Stimulated activated CD4-positive, alpha-beta T cell treated with anti-CD3 and anti-CD28 coated beads, Interleukin-4, amount 100 ng/mL, for 48 hours (primary cell): ENCODE measurements around the gene VSIG1.
A peak's percentile ranks its signal among the peaks of the same experiment; 100 is the strongest.

Experiments
- DNase-seq, 2 donors: peaks; one replicate each; pipeline ENCODE4 v3.0.0-alpha.2; 2020; ENCODE audit warnings: low read depth in 2 of 2

Gene VSIG1

GRCh38 chrX:108064001-108064400, 19.1 kb downstream of the VSIG1 start:
- no peak for DNase-seq

GRCh38 chrX:108064613-108065012, 19.7 kb downstream of the VSIG1 start:
- DNase-seq, result no peak

GRCh38 chrX:108068121-108068520, 23.3 kb downstream of the VSIG1 start:
- DNase-seq, result no peak

GRCh38 chrX:108070891-108071290, 26.0 kb downstream of the VSIG1 start:
- DNase-seq, result no peak

GRCh38 chrX:108071578-108071977, 26.7 kb downstream of the VSIG1 start:
- no peak for DNase-seq

GRCh38 chrX:108072746-108073145, 27.9 kb downstream of the VSIG1 start:
- DNase-seq, result no peak

- DNase-seq, result no peak
These were observed 36.2 kb downstream of the VSIG1 start for GRCh38 chrX:108081110-108081509.

GRCh38 chrX:108087792-108088191, 42.9 kb downstream of the VSIG1 start:
- DNase-seq, result no peak

GRCh38 chrX:108088511-108088910, 43.6 kb downstream of the VSIG1 start:
- DNase-seq, result no peak

- DNase-seq, result no peak
These were observed 45.8 kb downstream of the VSIG1 start for GRCh38 chrX:108090491-108091263.

GRCh38 chrX:108091264-108091877, 46.5 kb downstream of the VSIG1 start, which contains the start of the genes ATG4A and PSMD10:
Gene ATG4A (plus strand): TSS chrX:108091778. CDS start chrX:108091827, 49 bp downstream.
Gene PSMD10 (minus strand): TSS chrX:108091542. CDS start chrX:108091520, 22 bp downstream.
- peak; percentile 72 to 83 for DNase-seq

- peak in 1 of 2 donors; percentile 5 for DNase-seq
These were observed 47.0 kb downstream of the VSIG1 start for GRCh38 chrX:108091878-108092291.

- DNase-seq, result no peak
These were observed 52.5 kb downstream of the VSIG1 start for GRCh38 chrX:108097380-108097779.

- no peak for DNase-seq
These were observed 60.6 kb downstream of the VSIG1 start for GRCh38 chrX:108105473-108105872.

- no peak for DNase-seq
These were observed 69.7 kb downstream of the VSIG1 start for GRCh38 chrX:108114541-108114940.

GRCh38 chrX:108117988-108118387, 73.1 kb downstream of the VSIG1 start:
- DNase-seq, result no peak

- DNase-seq, result no peak
These were observed 76.4 kb downstream of the VSIG1 start for GRCh38 chrX:108121291-108121690.

- DNase-seq, result no peak
These were observed 77.9 kb downstream of the VSIG1 start for GRCh38 chrX:108122748-108123147.

- no peak for DNase-seq
These were observed 78.9 kb downstream of the VSIG1 start for GRCh38 chrX:108123591-108124366.

GRCh38 chrX:108126661-108127060, 81.8 kb downstream of the VSIG1 start:
- no peak for DNase-seq

GRCh38 chrX:108127152-108127551, 82.3 kb downstream of the VSIG1 start:
- DNase-seq, result no peak
